Loucy (cell line): ENCODE data around the gene CNTNAP2.

Experiments
- H2AFZ ChIP-seq: fragments of 200-600 bp; sonication (generic); 2 replicates; pipeline ENCODE4 v1.6.0; 2016; ENCODE audit warnings: antibody characterized with exemption, mild to moderate bottlenecking, low read length, moderate library complexity
- H3F3A ChIP-seq: fragments of 200-600 bp; 2 replicates; pipeline ENCODE4 v1.6.0; 2016; ENCODE audit warnings: antibody characterized with exemption, low read depth, mild to moderate bottlenecking
- H3K27me3 ChIP-seq: fragments of 200-600 bp; sonication (generic); 2 replicates; pipeline ENCODE4 v1.6.1; 2014; ENCODE audit warnings: low read length, mild to moderate bottlenecking; ENCODE audit not compliant: insufficient read depth, poor library complexity, severe bottlenecking
- H3K36me3 ChIP-seq: fragments of 200-600 bp; sonication (generic); 2 replicates; pipeline ENCODE4 v1.6.1; 2016; ENCODE audit warnings: low read length; ENCODE audit not compliant: insufficient read depth
- H3K4me1 ChIP-seq: fragments of 200-600 bp; sonication (generic); 2 replicates; pipeline ENCODE4 v1.5.1; 2014; ENCODE audit warnings: low read length, mild to moderate bottlenecking; ENCODE audit not compliant: insufficient read depth, poor library complexity, severe bottlenecking
- H3K4me2 ChIP-seq: fragments of 200-600 bp; sonication (generic); 2 replicates; pipeline ENCODE4 v1.6.0; 2014; ENCODE audit warnings: antibody characterized with exemption, low read length, low read depth, mild to moderate bottlenecking; ENCODE audit not compliant: poor library complexity, severe bottlenecking
- H3K4me3 ChIP-seq: fragments of 200-600 bp; sonication (generic); 2 replicates; pipeline ENCODE4 v1.5.1; 2014; ENCODE audit warnings: low read length, mild to moderate bottlenecking, mixed read lengths; ENCODE audit not compliant: poor library complexity, severe bottlenecking
- H3K79me2 ChIP-seq: fragments of 200-600 bp; sonication (generic); 2 replicates; pipeline ENCODE4 v1.6.1; 2014; ENCODE audit warnings: low read length; ENCODE audit not compliant: insufficient read depth
- H3K9ac ChIP-seq: fragments of 200-600 bp; sonication (generic); 2 replicates; pipeline ENCODE4 v1.6.0; 2014; ENCODE audit warnings: mild to moderate bottlenecking, low read depth, low read length, moderate library complexity; ENCODE audit not compliant: poor library complexity, severe bottlenecking
- H3K9me2 ChIP-seq: fragments of 200-600 bp; sonication (generic); replicated peaks from 2 replicates; pipeline ENCODE4 v1.6.1; 2016; ENCODE audit warnings: low read depth, low read length, mixed read lengths
- H3K9me3 ChIP-seq: fragments of 200-600 bp; sonication (generic); 2 replicates; pipeline ENCODE4 v1.6.1; 2014; ENCODE audit warnings: mild to moderate bottlenecking, antibody characterized with exemption, low read length, low read depth; ENCODE audit not compliant: insufficient read depth
- H4K20me1 ChIP-seq: fragments of 200-600 bp; sonication (generic); 2 replicates; pipeline ENCODE4 v1.6.0; 2014; ENCODE audit warnings: antibody characterized with exemption, low read length, mild to moderate bottlenecking; ENCODE audit not compliant: insufficient read depth, poor library complexity, severe bottlenecking
- CTCF ChIP-seq: fragments of 200-600 bp; sonication (generic); conservative IDR thresholded peaks from 2 replicates; pipeline ENCODE4 v1.5.1; 2014; ENCODE audit warnings: mild to moderate bottlenecking, antibody characterized with exemption, low read length
- EZH2phosphoT487 ChIP-seq: fragments of 200-600 bp; IDR thresholded peaks from 2 replicates; pipeline ENCODE4 v1.6.1; 2018; ENCODE audit warnings: antibody characterized with exemption, mild to moderate bottlenecking, moderate library complexity, borderline replicate concordance

Gene CNTNAP2

GRCh38 chr7:147276106-147276505 lies 1159.5 kb downstream of the CNTNAP2 start:
- no peak for TF ChIP-seq EZH2phosphoT487
- no peak for TF ChIP-seq CTCF
- H3K27me3 ChIP-seq = no peaks in the 10 kb centered on the region
- no peaks in the 10 kb centered on the region for H3K4me1 ChIP-seq
- no peak overlapping the region for H3K9ac ChIP-seq
- H3K9me2 ChIP-seq = no peaks in the 10 kb centered on the region
- H3K4me2 ChIP-seq = no peak overlapping the region
- no peaks in the 10 kb centered on the region for H4K20me1 ChIP-seq
- H3K9me3 ChIP-seq = no peaks in the 10 kb centered on the region
- no peaks in the 10 kb centered on the region for H3K79me2 ChIP-seq
- H3K36me3 ChIP-seq = no peaks in the 10 kb centered on the region
- no peak overlapping the region for H2AFZ ChIP-seq
- H3F3A ChIP-seq = no peaks in the 10 kb centered on the region
- no peak overlapping the region for H3K4me3 ChIP-seq

- no peak overlapping the region for H3K4me2 ChIP-seq
- H3K4me1 ChIP-seq = no peaks in the 10 kb centered on the region
- H3K27me3 ChIP-seq = no peaks in the 10 kb centered on the region
- no peak overlapping the region for H2AFZ ChIP-seq
- H3K79me2 ChIP-seq = no peaks in the 10 kb centered on the region
- no peaks in the 10 kb centered on the region for H3K9me3 ChIP-seq
- H3K36me3 ChIP-seq = no peaks in the 10 kb centered on the region
- H3K4me3 ChIP-seq = no peak overlapping the region
- no peak for TF ChIP-seq EZH2phosphoT487
- no peak for TF ChIP-seq CTCF
- H3K9me2 ChIP-seq = no peaks in the 10 kb centered on the region
- no peaks in the 10 kb centered on the region for H3F3A ChIP-seq
- no peaks in the 10 kb centered on the region for H4K20me1 ChIP-seq
- H3K9ac ChIP-seq = no peak overlapping the region
Observed at GRCh38 chr7:147276783-147277370, 1160.3 kb downstream of the CNTNAP2 start.

GRCh38 chr7:147279514-147279913 lies 1162.9 kb downstream of the CNTNAP2 start:
- Histone ChIP-seq H3K36me3 (no peaks in the 10 kb centered on the region), H3K4me1 (no peaks in the 10 kb centered on the region), H3K9me3 (no peaks in the 10 kb centered on the region), H3K9me2 (no peaks in the 10 kb centered on the region), H3K79me2 (no peaks in the 10 kb centered on the region), H3K9ac (no peak overlapping the region), H3K4me3 (no peak overlapping the region), H3K27me3 (no peaks in the 10 kb centered on the region), H3K4me2 (no peak overlapping the region), H2AFZ (no peak overlapping the region), H4K20me1 (no peaks in the 10 kb centered on the region), H3F3A (no peaks in the 10 kb centered on the region)
- TF ChIP-seq CTCF = no peak
- TF ChIP-seq EZH2phosphoT487 = no peak
